Left ventricle myocardium inferior (tissue), 1 donor: ENCODE results near the gene CPPED1. TPM values are rescaled to one million over a fixed set of nuclear protein-coding genes. Genes with fewer than 3 reads are reported as not detected.

Experiments
- DNase-seq: peaks from one replicate; pipeline ENCODE4 v3.0.0-alpha.2; 2020
- H3K27ac ChIP-seq: fragments of 200-600 bp; replicated peaks from 2 replicates; pipeline ENCODE4 v1.8.0; 2021
- H3K27me3 ChIP-seq: fragments of 200-600 bp; 2 replicates; pipeline ENCODE4 v1.8.0; 2021; ENCODE audit warnings: low read depth
- H3K36me3 ChIP-seq: fragments of 200-600 bp; 2 replicates; pipeline ENCODE4 v1.8.0; 2021
- H3K4me1 ChIP-seq: fragments of 200-600 bp; 2 replicates; pipeline ENCODE4 v1.8.0; 2021
- H3K4me3 ChIP-seq: fragments of 200-600 bp; 2 replicates; pipeline ENCODE4 v1.8.0; 2021; ENCODE audit warnings: mild to moderate bottlenecking, moderate library complexity
- H3K9me3 ChIP-seq: fragments of 200-600 bp; replicated peaks from 2 replicates; pipeline ENCODE4 v1.8.0; 2021
- intact Hi-C: fragments of 100-400 bp; cut with micrococcal nuclease; formaldehyde crosslinking; loops from one replicate; pipeline ENCODE4 v1.11.0; 2022
- total RNA-seq: library from RNA; stranded (reverse); fragmentation: NEBNext Ultra II Directional; extraction: Animal tissue kit (Norgen Biotek cat#: 25700); gene quantifications from one replicate; pipeline ENCODE4 v1.2.1, GENCODE V29; 2021
- TF ChIP-seq, protein P1 (sequence below): fragments of 200-600 bp; IDR thresholded peaks from 2 replicates; pipeline ENCODE4 v1.8.0; 2021; ENCODE audit warnings: antibody characterized with exemption, mild to moderate bottlenecking, borderline replicate concordance
- donor health status: DM: no; HTN: yes; CAD: no; lungs with severe emphysema.

Gene CPPED1
- total RNA-seq, 1 donor from 2014 or later: 12.4 TPM

DNA sequence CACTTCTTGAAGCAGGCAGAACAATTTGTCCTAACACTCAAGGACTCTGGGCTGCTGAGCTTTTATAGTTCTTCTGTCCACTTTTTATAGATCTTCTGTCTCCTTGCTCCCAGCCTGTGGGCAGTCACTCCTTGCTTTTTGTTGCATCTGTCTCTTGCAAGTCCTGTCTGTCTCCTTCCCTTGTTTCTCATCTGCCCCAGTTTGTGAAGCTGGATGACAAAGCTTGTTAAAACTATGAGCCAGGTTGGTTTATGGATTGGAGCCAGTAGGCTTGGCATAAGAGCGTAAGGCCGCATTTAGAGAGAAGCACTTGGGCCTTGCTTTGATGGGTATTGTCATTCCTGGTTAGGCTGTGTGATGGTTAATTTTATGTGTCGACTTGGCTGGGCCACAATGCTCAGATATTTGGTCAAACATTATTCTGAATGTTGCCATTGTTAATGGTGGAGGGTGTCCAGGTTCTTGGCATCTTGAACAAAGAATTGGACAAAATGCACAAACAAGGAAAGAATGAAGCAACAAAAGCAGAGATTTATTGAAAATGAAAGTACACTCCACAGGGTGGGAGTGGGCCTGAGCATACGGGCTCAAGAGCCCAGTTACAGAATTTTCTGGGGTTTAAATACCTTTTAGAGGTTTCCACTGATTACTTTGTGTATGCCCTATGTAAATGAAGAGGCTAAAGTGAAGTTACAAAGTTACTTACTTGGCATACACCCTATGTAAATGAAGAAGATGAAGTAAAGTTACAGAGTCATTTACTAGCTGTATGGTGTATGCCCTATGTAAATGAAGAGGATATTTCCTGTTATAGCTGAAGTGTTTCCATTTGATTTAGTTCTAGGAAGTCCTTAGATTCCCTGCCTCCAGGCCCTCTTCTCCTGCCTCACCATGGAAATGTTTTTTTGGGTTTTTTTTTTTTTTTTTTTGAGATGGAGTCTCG is 8.0 kb upstream of the CPPED1 start:
- Histone ChIP-seq H3K9me3 (peaks cover 10% of the 10 kb centered on the region), H3K27me3 (peaks cover 21% of the 10 kb centered on the region), H3K27ac (no peak overlapping the region), H3K36me3 (no peaks in the 10 kb centered on the region), H3K4me1 (no peaks in the 10 kb centered on the region), H3K4me3 (no peak overlapping the region)
- no peak for DNase-seq
- intact Hi-C loops: no loop called here
- TF ChIP-seq, protein P1, sequence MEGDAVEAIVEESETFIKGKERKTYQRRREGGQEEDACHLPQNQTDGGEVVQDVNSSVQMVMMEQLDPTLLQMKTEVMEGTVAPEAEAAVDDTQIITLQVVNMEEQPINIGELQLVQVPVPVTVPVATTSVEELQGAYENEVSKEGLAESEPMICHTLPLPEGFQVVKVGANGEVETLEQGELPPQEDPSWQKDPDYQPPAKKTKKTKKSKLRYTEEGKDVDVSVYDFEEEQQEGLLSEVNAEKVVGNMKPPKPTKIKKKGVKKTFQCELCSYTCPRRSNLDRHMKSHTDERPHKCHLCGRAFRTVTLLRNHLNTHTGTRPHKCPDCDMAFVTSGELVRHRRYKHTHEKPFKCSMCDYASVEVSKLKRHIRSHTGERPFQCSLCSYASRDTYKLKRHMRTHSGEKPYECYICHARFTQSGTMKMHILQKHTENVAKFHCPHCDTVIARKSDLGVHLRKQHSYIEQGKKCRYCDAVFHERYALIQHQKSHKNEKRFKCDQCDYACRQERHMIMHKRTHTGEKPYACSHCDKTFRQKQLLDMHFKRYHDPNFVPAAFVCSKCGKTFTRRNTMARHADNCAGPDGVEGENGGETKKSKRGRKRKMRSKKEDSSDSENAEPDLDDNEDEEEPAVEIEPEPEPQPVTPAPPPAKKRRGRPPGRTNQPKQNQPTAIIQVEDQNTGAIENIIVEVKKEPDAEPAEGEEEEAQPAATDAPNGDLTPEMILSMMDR: no peak

DNA sequence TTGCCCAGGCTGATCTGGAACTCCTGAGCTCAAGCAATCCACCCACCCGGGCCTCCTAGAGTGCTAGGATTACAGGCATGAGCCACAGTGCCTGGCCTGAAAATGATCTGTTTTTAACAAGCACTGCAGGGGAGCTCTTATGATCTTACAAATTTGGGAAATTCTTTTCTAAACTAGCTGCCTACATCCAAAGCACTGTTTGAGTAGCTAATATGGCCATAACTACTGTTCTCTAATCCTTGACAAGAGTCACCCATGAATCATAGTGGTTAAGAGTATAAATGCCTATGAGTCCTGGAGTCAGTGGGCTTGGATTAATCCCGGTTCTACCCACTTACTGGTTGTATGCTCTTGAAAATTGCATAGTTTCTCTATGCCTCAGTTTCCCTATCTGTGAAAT is 1.4 kb upstream of the CPPED1 start:
- H3K4me1 ChIP-seq: peaks cover 21% of the 10 kb centered on the region
- no peak overlapping the region for H3K27ac ChIP-seq
- no peak for DNase-seq
- TF ChIP-seq, protein P1: no peak
- H3K36me3 ChIP-seq: no peaks in the 10 kb centered on the region
- peaks cover 1% of the 10 kb centered on the region for H3K9me3 ChIP-seq
- intact Hi-C loops: no loop called here
- peaks cover 21% of the 10 kb centered on the region for H3K27me3 ChIP-seq
- H3K4me3 ChIP-seq: no peak overlapping the region

DNA sequence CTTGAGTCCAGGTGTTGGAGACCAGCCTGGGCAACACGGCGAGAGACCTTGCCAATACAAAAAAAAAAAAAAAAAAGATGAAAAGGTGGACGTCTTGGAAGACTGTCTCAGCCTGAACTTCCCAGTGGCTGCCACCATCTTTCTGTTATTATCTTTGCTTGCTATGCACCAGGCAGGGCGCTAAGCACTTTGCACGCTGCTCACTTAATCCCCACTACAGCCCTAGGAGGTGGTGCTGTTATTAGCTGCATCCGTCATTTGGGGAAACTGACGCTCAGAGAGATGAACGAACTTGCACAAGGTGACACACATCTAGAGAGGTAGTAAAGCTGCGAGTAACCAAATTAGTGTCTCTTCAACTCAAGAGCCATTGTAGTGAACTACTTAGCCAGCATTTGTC is 708 bp upstream of the CPPED1 start:
- Histone ChIP-seq H3K36me3 (no peaks in the 10 kb centered on the region), H3K4me3 (peak overlapping the region; percentile 75), H3K4me1 (peaks cover 21% of the 10 kb centered on the region), H3K9me3 (no peaks in the 10 kb centered on the region), H3K27ac (peak overlapping the region; percentile 91), H3K27me3 (peaks cover 21% of the 10 kb centered on the region)
- DNase-seq: no peak
- TF ChIP-seq, protein P1: no peak
- intact Hi-C loops: no loop called here

DNA sequence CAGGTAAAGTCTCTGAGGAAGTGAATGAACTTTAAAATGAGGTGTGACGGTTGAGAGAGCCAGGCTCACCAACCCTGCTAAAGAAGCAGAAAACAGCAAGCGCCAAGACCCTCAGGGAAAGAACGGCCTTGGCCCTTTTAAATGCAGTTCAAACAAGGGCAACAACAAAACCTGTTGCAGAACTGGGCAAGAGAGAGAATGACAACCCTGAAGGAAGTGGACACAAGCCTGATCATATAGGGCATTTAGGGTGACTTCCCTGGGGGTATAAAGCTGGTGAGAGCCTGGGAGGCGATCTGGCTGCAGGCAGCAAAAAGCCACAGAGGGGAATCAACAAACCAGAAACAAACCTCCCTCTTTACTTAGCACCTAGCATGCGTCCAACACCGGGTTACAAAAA is 1.0 kb downstream of the CPPED1 start:
- H3K36me3 ChIP-seq: no peaks in the 10 kb centered on the region
- TF ChIP-seq, protein P1: no peak
- peaks cover 5% of the 10 kb centered on the region for H3K27me3 ChIP-seq
- DNase-seq: no peak
- no peaks in the 10 kb centered on the region for H3K9me3 ChIP-seq
- H3K27ac ChIP-seq: no peak overlapping the region
- peaks cover 21% of the 10 kb centered on the region for H3K4me1 ChIP-seq
- H3K4me3 ChIP-seq: peak overlapping the region; percentile 75
- intact Hi-C loops: no loop called here

GRCh38 chr16:12802048-12802447 is 1.6 kb downstream of the CPPED1 start:
- Histone ChIP-seq H3K4me1 (peaks cover 21% of the 10 kb centered on the region), H3K27me3 (peaks cover 2% of the 10 kb centered on the region), H3K4me3 (peak overlapping the region; percentile 75), H3K9me3 (no peaks in the 10 kb centered on the region), H3K27ac (peak overlapping the region; percentile 2), H3K36me3 (no peaks in the 10 kb centered on the region)
- intact Hi-C loops: no loop called here
- no peak for DNase-seq
- TF ChIP-seq, protein P1: no peak
